Neural progenitor cell (in vitro differentiated cells): ENCODE measurements around the gene NXF1.

Source experiments
- EZH2 ChIP-seq: fragments of 200-600 bp; sonication (generic); IDR thresholded peaks from 2 replicates; pipeline ENCODE4 v1.6.1; 2017; ENCODE audit warnings: antibody characterized with exemption, mild to moderate bottlenecking, moderate library complexity
- TF ChIP-seq, protein P1 (sequence below): fragments of 200-600 bp; sonication (generic); IDR thresholded peaks from 2 replicates; pipeline ENCODE4 v1.5.1; 2017; ENCODE audit warnings: antibody characterized with exemption, mild to moderate bottlenecking

DNA sequence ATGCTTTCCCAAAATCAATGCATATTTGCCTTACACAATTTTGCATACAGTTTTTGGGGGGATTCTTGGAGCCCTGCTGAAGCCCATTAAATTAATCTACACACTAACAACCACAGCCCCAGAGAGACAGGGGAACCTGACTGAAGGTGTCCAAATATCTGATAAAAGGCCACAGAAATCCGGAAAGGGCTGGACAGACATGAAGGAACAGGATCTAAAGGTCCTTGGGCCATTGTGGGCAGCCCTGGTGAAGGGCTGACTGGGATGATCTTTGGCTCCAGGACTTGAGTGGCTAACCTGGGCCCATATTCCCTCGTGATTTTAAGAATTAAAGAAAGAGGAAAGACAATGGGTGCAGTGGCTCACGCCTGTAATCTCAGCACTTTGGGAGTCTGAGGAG lies 40.9 kb upstream of the NXF1 start:
- no peak for TF ChIP-seq EZH2
- TF ChIP-seq, protein P1, sequence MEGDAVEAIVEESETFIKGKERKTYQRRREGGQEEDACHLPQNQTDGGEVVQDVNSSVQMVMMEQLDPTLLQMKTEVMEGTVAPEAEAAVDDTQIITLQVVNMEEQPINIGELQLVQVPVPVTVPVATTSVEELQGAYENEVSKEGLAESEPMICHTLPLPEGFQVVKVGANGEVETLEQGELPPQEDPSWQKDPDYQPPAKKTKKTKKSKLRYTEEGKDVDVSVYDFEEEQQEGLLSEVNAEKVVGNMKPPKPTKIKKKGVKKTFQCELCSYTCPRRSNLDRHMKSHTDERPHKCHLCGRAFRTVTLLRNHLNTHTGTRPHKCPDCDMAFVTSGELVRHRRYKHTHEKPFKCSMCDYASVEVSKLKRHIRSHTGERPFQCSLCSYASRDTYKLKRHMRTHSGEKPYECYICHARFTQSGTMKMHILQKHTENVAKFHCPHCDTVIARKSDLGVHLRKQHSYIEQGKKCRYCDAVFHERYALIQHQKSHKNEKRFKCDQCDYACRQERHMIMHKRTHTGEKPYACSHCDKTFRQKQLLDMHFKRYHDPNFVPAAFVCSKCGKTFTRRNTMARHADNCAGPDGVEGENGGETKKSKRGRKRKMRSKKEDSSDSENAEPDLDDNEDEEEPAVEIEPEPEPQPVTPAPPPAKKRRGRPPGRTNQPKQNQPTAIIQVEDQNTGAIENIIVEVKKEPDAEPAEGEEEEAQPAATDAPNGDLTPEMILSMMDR, result no peak
